Activated T-cell treated with anti-CD3 and anti-CD28 coated beads, Interleukin-2, amount 50 U/mL, for 1 hour (primary cell): ENCODE data around the gene PROC.
"Not testable (repeated sequence)": the region's sequence is repeated elsewhere in the genome, so short reads cannot be mapped to it uniquely, and the experiment has no call there.

Experiments
- DNase-seq: peaks from one replicate; pipeline ENCODE4 v3.0.0-alpha.2; 2020

Gene PROC

DNA sequence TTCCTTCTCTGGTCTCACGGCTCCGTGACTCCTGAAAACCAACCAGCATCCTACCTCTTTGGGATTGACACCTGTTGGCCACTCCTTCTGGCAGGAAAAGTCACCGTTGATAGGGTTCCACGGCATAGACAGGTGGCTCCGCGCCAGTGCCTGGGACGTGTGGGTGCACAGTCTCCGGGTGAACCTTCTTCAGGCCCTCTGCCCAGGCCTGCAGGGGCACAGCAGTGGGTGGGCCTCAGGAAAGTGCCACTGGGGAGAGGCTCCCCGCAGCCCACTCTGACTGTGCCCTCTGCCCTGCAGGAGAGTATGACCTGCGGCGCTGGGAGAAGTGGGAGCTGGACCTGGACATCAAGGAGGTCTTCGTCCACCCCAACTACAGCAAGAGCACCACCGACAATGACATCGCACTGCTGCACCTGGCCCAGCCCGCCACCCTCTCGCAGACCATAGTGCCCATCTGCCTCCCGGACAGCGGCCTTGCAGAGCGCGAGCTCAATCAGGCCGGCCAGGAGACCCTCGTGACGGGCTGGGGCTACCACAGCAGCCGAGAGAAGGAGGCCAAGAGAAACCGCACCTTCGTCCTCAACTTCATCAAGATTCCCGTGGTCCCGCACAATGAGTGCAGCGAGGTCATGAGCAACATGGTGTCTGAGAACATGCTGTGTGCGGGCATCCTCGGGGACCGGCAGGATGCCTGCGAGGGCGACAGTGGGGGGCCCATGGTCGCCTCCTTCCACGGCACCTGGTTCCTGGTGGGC, 10.0 kb downstream of the PROC start:
- no peak for DNase-seq

- DNase-seq, result no peak
These were observed 10.5 kb downstream of the PROC start for GRCh38 chr2:127428815-127429109.

GRCh38 chr2:127429291-127429690, 11.1 kb downstream of the PROC start:
- no peak for DNase-seq

GRCh38 chr2:127429844-127430425, 11.7 kb downstream of the PROC start:
- no peak for DNase-seq

GRCh38 chr2:127431408-127432023, 13.3 kb downstream of the PROC start:
- no peak for DNase-seq

DNA sequence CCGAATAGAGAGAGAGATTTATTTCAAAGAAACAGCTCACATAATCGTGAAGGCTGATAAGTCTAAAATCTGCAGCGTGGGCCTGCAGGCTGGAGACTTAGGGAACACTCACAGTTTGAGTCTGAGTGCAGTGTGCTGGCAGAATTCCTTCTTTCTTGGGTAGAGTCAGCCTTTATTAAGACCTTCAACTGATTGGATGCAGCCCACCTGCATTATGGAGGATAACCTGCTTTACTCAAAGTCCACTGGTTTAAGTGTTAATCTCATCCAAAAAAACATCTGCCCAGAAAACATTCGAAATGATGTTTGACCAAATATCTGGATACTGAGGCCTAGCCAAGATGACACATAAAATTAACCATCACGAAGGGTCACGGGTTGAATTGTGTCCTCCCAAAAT, 16.3 kb downstream of the PROC start:
- DNase-seq, result no peak

DNA sequence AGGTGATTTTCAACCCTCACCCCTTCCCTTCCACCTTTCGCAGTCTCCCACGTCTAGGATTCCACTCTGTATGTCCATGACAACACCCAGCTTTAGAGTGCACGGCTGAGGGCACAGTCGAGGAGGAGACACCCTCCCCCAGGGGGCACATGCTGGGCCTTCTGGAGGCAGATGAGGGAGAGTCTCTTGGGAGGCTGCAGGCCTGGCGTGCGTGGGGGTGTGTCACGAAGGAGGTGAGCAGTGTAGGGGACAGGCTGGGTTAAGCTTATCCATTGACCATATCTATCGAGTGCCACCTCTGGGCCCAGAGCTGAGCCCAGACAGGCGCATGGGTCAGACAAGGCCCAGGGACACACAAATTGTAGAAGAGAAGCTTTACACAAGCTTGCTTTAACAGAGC, 18.8 kb downstream of the PROC start:
- no peak for DNase-seq

- DNase-seq, result no peak
These were observed 19.8 kb downstream of the PROC start for GRCh38 chr2:127437781-127438726.

- no peak for DNase-seq
These were observed 21.1 kb downstream of the PROC start for GRCh38 chr2:127439343-127439742.

DNA sequence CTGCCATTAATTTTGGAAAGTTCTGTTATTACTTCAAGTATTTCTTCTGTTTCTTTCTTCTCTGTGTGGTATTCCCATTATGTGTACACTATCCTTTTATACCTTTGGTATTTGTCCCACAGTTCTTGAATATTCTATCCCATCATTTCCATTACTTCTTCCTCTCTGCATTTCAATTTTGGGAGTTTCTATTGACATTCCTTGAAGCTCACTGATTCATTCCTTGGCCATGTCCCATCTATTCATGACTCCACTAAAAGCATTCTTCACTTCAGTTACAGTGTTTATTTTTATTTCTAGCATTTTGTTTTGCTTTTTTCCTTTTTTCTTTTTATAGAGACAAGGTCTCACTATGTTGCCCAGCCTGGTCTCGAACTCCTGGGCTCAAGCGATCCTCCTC, 30.3 kb downstream of the PROC start:
- no peak for DNase-seq

GRCh38 chr2:127449414-127449813, 31.2 kb downstream of the PROC start:
- DNase-seq, result no peak

GRCh38 chr2:127449898-127450297, 31.7 kb downstream of the PROC start:
- DNase-seq, result no peak

- no peak for DNase-seq
These were observed 33.8 kb downstream of the PROC start for GRCh38 chr2:127451981-127452380.

DNA sequence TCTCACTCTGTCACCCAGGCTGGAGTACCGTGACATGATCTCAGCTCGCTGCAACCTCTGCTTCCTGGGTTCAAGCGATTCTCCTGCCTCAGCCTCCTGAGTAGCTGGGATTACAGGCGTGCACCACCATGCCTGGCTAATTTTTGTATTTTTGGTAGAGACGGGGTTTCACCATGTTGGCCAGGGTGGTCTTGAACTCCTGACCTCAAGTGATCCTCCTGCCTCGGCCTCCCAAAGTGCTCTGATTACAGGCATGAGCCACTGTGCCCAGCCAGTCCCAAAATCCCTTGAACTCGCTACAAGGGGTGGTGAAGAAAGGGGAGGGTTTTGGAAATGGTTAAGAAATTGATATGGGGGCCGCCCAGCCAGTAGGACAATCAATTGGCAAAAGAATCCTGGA, 34.2 kb downstream of the PROC start:
- not testable (repeated sequence) for DNase-seq

DNA sequence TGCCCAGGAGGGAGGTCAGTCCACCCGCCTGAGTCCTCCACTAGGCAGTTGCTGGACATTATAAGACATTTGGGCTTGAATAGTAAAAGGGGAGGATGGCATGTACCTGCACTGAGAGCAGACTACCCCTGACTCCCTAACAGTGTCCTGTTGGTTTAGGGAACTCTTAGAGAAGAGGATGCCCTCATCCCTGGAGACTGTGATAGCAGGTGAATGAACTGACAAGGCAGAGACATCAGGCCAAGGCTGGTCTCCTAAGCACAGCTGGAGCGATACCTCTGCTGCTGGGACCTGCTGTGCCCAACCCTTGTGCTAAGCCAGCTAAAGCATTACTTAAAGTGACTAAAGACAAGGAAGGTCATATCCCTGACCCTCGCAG, 34.8 kb downstream of the PROC start:
- no peak for DNase-seq

GRCh38 chr2:127453392-127454171, 35.4 kb downstream of the PROC start:
- no peak for DNase-seq

GRCh38 chr2:127454595-127455565, 36.7 kb downstream of the PROC start:
- DNase-seq, result no peak

GRCh38 chr2:127455566-127456493, 37.6 kb downstream of the PROC start:
- no peak for DNase-seq

DNA sequence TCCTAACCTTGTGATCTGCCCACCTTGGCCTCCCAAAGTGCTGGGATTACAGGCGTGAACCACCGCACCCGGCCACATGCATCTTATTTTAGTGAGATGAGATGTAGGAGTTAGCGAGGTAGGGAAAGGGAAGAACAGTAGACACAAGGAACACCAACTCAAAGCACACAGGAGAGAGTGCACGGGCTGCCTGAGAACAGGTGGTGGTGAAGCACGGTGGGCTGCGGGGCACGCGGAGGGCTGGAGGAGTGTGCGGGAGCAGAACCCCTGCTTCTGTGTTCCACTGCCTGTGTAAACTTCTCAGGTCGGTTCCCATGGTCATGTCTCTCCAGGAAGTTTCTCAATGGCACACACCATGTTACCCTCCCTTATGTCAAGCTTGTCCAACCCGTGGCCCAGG, 38.7 kb downstream of the PROC start:
- DNase-seq, result no peak

DNA sequence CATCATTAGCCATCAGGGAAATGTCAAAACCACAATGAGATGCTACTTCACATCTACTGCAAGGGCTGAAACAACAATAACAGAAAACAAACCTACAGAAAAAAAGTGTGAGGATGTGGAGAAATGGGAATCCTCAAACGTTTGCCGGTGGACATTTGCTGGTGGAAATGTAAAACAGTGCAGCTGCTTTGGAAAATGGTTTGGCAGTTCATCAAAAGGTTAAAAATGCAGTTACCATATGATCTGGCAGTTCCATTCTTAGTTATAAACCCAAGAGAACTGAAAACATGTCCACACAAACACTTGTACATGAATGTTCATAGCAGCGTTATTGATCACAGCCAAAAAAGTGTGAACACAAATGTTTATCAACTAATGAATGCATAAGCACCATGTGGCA, 44.2 kb downstream of the PROC start:
- DNase-seq, result no peak
